NCI-H2081 (cell line): ENCODE results near the gene PDE4D.

Experiments used
- DNase-seq, 2 experiments: peaks; one replicate each; lab custom pipeline; 2025; lab: John Stamatoyannopoulos, UW

The PDE4D gene

GRCh38 chr5:58925627-58926540, 967.6 kb downstream of the PDE4D start:
- peak in 1 of 2 experiments; percentile 33 for DNase-seq

GRCh38 chr5:58924306-58924705, 969.2 kb downstream of the PDE4D start:
- no peak for DNase-seq

GRCh38 chr5:58923355-58923754, 970.2 kb downstream of the PDE4D start:
- no peak for DNase-seq

GRCh38 chr5:58922461-58923171, 970.9 kb downstream of the PDE4D start:
- DNase-seq, result no peak

- no peak for DNase-seq
Observed at GRCh38 chr5:58921159-58921558, 972.4 kb downstream of the PDE4D start.

GRCh38 chr5:58919833-58920232, 973.7 kb downstream of the PDE4D start:
- DNase-seq, result no peak
